Body of pancreas (tissue), 4 donors: Measurements from ENCODE around the gene PLRG1. TPM values are rescaled to one million over a fixed set of nuclear protein-coding genes. Genes with fewer than 3 reads are reported as not detected.

ENCODE experiments used
- ATAC-seq: fragments of 150-250 bp; one replicate; pipeline ENCODE4 v1.9.1; 2016
- DNase-seq, 4 donors: peaks; one replicate each; pipeline ENCODE4 v3.0.0-alpha.2; 2019
- H3K27ac ChIP-seq, 4 donors: fragments of 200-600 bp; sonication (generic); 1 replicate in 3 of 4; 2 replicates in 1 of 4; pipeline versions ENCODE4 v1.5.1 to v1.6.1; 2016 to 2019; ENCODE audit warnings: mild to moderate bottlenecking in 1 of 4, mixed read lengths in 1 of 4, moderate library complexity in 1 of 4
- H3K27me3 ChIP-seq, 2 donors: fragments of 200-600 bp; sonication (generic); one replicate each; pipeline ENCODE4 v1.6.0; 2016; ENCODE audit warnings: mild to moderate bottlenecking in 1 of 2
- H3K36me3 ChIP-seq, 2 donors: fragments of 200-600 bp; sonication (generic); replicated peaks in 1 of 2; 2 replicates each; pipeline ENCODE4 v1.5.1; 2016; ENCODE audit warnings: low read depth in 2 of 2; ENCODE audit not compliant: insufficient read depth in 1 of 2
- H3K4me1 ChIP-seq: fragments of 200-600 bp; sonication (generic); one replicate; pipeline ENCODE4 v1.6.0; 2016
- H3K4me3 ChIP-seq, 2 donors: fragments of 200-600 bp; sonication (generic); 1 replicate in 1 of 2; 2 replicates in 1 of 2; pipeline ENCODE4 v1.5.1; 2016 to 2019
- H3K9me3 ChIP-seq, 3 donors: fragments of 200-600 bp; sonication (generic); 1 replicate in 2 of 3; 2 replicates in 1 of 3; pipeline ENCODE4 v1.5.1; 2016
- POLR2A ChIP-seq, 3 donors: fragments of 450-650 bp; IDR thresholded peaks; one replicate each; pipeline ENCODE4 v1.6.1; 2016; ENCODE audit warnings: antibody characterized with exemption in 3 of 3, mild to moderate bottlenecking in 2 of 3
- WGBS, 2 donors: methylation state at CpG; one replicate each; pipeline ENCODE4 v1.1.5; 2017; 5-methylcytosine and 5-hydroxymethylcytosine counted together
- intact Hi-C: fragments of 100-400 bp; cut with DNase I; formaldehyde crosslinking; loops from one replicate; pipeline ENCODE4 v1.15.1; 2023
- total RNA-seq, 2 donors: library from RNA; depleted of rRNA; stranded (reverse); fragments of >200 nt; gene quantifications; one replicate each; pipeline ENCODE4 v1.1.0, GENCODE V29; 2016
- TF ChIP-seq, protein P1 (sequence below), 7 experiments: fragments of 450-650 bp in 4 of 7; fragments of 200-600 bp in 3 of 7; sonication (generic) in 3 of 7; IDR thresholded peaks; one replicate each; pipeline ENCODE4 v1.5.1; 2016 to 2019; ENCODE audit warnings: antibody characterized with exemption in 7 of 7

The PLRG1 gene
- total RNA-seq, 2 donors from 2014 or later: 15.2 to 25.2 TPM

GRCh38 chr4:154565704-154566103, 15.5 kb upstream of the PLRG1 start:
- Histone ChIP-seq H3K4me1 (no peaks in the 10 kb centered on the region), H3K27me3 (no peaks in the 10 kb centered on the region), H3K36me3 (no peaks in the 10 kb centered on the region), H3K9me3 (no peaks in the 10 kb centered on the region), H3K27ac (no peak overlapping the region), H3K4me3 (no peak overlapping the region)
- 74 to 90% methylated on average over 6 of the region's 6 CpGs for WGBS, 2 donors
- intact Hi-C loops: no loop called here
- no peak for ATAC-seq
- no peak for DNase-seq
- TF ChIP-seq, protein P1, sequence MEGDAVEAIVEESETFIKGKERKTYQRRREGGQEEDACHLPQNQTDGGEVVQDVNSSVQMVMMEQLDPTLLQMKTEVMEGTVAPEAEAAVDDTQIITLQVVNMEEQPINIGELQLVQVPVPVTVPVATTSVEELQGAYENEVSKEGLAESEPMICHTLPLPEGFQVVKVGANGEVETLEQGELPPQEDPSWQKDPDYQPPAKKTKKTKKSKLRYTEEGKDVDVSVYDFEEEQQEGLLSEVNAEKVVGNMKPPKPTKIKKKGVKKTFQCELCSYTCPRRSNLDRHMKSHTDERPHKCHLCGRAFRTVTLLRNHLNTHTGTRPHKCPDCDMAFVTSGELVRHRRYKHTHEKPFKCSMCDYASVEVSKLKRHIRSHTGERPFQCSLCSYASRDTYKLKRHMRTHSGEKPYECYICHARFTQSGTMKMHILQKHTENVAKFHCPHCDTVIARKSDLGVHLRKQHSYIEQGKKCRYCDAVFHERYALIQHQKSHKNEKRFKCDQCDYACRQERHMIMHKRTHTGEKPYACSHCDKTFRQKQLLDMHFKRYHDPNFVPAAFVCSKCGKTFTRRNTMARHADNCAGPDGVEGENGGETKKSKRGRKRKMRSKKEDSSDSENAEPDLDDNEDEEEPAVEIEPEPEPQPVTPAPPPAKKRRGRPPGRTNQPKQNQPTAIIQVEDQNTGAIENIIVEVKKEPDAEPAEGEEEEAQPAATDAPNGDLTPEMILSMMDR (IDR thresholded peaks at IDR 0.05): no peak
- TF ChIP-seq POLR2A (IDR thresholded peaks at IDR 0.05): no peak

- H3K36me3 ChIP-seq: no peaks in the 10 kb centered on the region
- peaks cover 7% of the 10 kb centered on the region for H3K4me1 ChIP-seq
- intact Hi-C loops: no loop called here
- no peaks in the 10 kb centered on the region for H3K9me3 ChIP-seq
- H3K27me3 ChIP-seq: no peaks in the 10 kb centered on the region
- no peak overlapping the region for H3K27ac ChIP-seq
- no peak overlapping the region for H3K4me3 ChIP-seq
- no peak for ATAC-seq
- no peak for DNase-seq
- WGBS, 2 donors: 77 to 97% methylated on average over 1 of the region's 1 CpG
- no peak for TF ChIP-seq POLR2A (IDR thresholded peaks at IDR 0.05)
- TF ChIP-seq, protein P1 (IDR thresholded peaks at IDR 0.05): no peak
Measured at GRCh38 chr4:154564311-154564710, 14.1 kb upstream of the PLRG1 start.

DNA sequence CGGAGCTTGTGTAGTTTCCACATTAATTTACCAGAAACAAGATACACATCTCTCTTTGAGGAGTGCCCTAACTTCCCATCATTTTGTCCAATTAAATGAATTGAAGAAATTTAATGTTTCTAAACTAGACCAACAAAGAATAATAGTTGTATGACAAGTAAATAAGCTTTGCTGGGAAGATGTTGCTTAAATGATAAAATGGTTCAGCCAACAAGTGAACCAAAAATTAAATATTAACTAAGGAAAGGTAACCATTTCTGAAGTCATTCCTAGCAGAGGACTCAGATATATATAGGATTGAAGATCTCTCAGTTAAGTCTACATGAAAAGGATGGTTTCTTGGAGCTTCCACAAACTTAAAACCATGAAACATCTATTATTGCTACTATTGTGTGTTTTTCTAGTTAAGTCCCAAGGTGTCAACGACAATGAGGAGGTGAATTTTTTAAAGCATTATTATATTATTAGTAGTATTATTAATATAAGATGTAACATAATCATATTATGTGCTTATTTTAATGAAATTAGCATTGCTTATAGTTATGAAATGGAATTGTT, 12.6 kb upstream of the PLRG1 start, which contains the start of gene FGB:
FGB (plus strand) TSS at position 315 of the 558 bp plus-strand sequence; CDS start at position 323, 8 bp downstream.
- TF ChIP-seq POLR2A (IDR thresholded peaks at IDR 0.05): no peak
- TF ChIP-seq, protein P1 (IDR thresholded peaks at IDR 0.05): no peak
- intact Hi-C loops: no loop called here

GRCh38 chr4:154560824-154561231, 10.6 kb upstream of the PLRG1 start:
- WGBS, 2 donors: 66 to 67% methylated on average over 4 of the region's 4 CpGs
- ATAC-seq (no peak), DNase-seq (no peak)
- no peak overlapping the region for H3K27ac ChIP-seq
- peaks cover 7% of the 10 kb centered on the region for H3K4me1 ChIP-seq
- H3K9me3 ChIP-seq: no peaks in the 10 kb centered on the region
- TF ChIP-seq, protein P1 (IDR thresholded peaks at IDR 0.05): no peak
- no peak for TF ChIP-seq POLR2A (IDR thresholded peaks at IDR 0.05)
- H3K27me3 ChIP-seq: no peaks in the 10 kb centered on the region
- no peaks in the 10 kb centered on the region for H3K36me3 ChIP-seq
- intact Hi-C loops: no loop called here
- H3K4me3 ChIP-seq: no peak overlapping the region

More for the DNA sequence above, 12.6 kb upstream of the PLRG1 start, which contains the start of gene FGB:
- H3K4me1 ChIP-seq: peaks cover 7% of the 10 kb centered on the region
- no peak within 1 kb of the TSS for H3K4me3 ChIP-seq
- H3K9me3 ChIP-seq: no peaks in the 10 kb centered on the region
- ATAC-seq (no peak), DNase-seq (no peak)
- no peak within 1 kb of the TSS for H3K27ac ChIP-seq
- WGBS, 2 donors: 63 to 64% methylated on average over 2 of the region's 2 CpGs
- no peaks in the 10 kb centered on the region for H3K36me3 ChIP-seq
- no peaks in the 10 kb centered on the region for H3K27me3 ChIP-seq

DNA sequence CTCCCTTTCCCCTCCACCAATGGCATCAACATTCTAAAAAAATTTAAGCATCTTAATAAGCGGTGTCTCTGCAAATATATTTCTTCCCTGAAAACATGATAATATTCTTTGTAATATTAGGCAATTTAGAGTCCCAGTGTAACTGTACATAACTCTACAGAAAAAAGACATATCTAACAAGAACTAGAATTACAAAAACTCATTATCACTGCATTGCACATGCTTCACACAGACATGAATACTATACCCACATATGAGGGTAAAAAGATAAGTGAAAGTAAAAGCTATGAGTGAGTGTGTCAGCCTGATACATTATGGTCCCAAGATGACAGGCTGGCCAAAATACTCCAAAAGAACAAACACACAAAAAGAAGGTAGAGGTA, 10.2 kb upstream of the PLRG1 start:
- H3K4me1 ChIP-seq: peaks cover 7% of the 10 kb centered on the region
- ATAC-seq (no peak), DNase-seq (no peak)
- H3K27ac ChIP-seq: no peak overlapping the region
- no peak for TF ChIP-seq POLR2A (IDR thresholded peaks at IDR 0.05)
- TF ChIP-seq, protein P1 (IDR thresholded peaks at IDR 0.05): no peak
- no peaks in the 10 kb centered on the region for H3K9me3 ChIP-seq
- H3K4me3 ChIP-seq: no peak overlapping the region
- intact Hi-C loops: no loop called here
- no peaks in the 10 kb centered on the region for H3K36me3 ChIP-seq
- no peaks in the 10 kb centered on the region for H3K27me3 ChIP-seq
- 75 to 84% methylated on average over 1 of the region's 1 CpG for WGBS, 2 donors
